GM19372 (cell line): ENCODE results near the gene AKAP8L.

Source experiments
- ATAC-seq: cut with Tn5 transposase; IDR thresholded peaks from one replicate; pipeline ENCODE4 v1.9.1; 2021; ENCODE audit warnings: mild to moderate bottlenecking, low read depth, moderate library complexity; ENCODE audit not compliant: unreplicated experiment

Gene AKAP8L

DNA sequence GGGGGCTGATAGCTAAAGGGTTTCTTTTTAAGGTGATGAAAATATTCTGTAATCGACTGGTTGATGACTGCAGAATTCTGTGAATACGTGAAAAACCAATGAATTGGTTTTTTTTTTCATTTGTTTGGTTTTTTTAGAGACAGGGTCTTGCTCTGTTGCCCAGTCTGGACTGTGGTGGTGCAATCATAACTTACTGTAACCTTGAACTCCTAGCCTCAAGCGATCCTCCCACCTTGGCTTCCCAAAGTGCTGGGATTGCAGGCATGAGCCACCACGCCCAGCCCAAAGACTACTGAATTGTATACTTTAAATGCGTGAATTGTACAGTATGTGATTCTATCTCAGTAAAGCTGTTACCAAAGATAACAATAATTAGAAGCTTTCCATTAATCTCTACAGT, 24.4 kb downstream of the AKAP8L start:
- no peak for ATAC-seq

GRCh38 chr19:15393963-15394362, 24.8 kb downstream of the AKAP8L start:
- ATAC-seq, result no peak

GRCh38 chr19:15390814-15391213, 28.0 kb downstream of the AKAP8L start:
- ATAC-seq, result no peak

GRCh38 chr19:15381864-15382263, 36.9 kb downstream of the AKAP8L start:
- ATAC-seq, result no peak

GRCh38 chr19:15381429-15381828, 37.4 kb downstream of the AKAP8L start:
- ATAC-seq, result no peak

DNA sequence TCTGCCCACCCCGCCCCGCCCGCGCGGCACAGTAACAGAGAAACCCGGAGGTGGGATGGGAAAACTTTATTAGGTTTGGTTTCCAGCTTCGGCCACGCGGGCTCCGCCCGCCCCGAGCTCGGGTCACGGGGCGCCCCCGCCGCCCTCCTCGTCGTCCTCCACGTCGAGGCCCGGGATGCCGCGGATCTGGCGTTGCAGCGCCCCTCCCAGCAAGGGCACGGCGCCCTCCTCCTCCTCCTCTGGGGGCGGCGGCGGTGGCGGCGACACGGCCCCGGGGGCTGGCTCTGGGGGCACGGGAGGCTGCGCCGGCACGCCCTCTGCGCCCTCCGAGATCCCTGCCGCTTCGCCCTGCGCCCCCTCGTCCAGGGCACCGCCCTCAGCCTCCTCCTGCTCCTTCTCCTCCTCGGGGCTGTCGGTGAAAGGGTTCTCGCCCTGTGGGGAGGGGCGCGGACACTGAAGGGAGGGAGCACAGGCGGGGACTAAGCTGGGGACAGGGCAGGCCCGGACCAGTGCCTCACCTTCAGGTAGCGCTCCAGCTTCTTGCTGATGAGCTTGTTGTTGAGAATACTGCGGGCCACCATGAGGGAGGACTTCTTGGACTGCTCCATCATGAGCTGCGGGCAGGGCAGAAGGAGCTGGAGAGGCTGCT, 38.7 kb downstream of the AKAP8L start:
- peak; percentile 11 for ATAC-seq

GRCh38 chr19:15379083-15379998, 39.4 kb downstream of the AKAP8L start, which contains the start of gene AKAP8:
Gene AKAP8 (minus strand): TSS chr19:15379787. CDS start chr19:15379731, 56 bp downstream.
- ATAC-seq, result peak; percentile 85

GRCh38 chr19:15378534-15379082, 40.2 kb downstream of the AKAP8L start:
- ATAC-seq, result no peak

- no peak for ATAC-seq
These were observed 43.9 kb downstream of the AKAP8L start for GRCh38 chr19:15374796-15375440.

DNA sequence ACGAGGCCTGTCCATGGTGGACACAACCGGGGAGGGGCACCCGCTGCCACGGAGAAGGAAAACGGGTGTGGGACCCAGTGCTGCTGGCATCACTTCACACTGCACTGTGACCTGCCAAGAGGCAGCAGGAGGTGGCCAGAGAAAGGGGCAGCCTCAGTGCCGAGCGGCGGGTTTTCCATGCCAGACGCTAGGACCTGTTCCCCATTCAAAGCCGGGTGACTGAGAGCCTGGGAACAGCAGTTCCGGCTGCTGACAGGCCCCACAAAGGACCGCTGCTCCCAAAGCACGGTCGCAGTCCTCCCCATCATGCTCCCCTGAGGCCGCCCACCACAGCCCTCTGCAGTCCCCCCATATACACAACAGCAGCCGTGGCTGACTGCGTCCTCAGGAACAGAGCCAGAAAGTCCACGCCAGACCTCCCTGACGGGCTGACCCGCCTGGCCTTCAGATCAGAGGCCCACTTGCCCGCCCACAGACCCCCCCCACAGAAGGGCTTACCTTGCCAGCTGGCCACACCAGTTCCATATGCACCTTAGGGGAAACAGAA, 44.6 kb downstream of the AKAP8L start:
- no peak for ATAC-seq

DNA sequence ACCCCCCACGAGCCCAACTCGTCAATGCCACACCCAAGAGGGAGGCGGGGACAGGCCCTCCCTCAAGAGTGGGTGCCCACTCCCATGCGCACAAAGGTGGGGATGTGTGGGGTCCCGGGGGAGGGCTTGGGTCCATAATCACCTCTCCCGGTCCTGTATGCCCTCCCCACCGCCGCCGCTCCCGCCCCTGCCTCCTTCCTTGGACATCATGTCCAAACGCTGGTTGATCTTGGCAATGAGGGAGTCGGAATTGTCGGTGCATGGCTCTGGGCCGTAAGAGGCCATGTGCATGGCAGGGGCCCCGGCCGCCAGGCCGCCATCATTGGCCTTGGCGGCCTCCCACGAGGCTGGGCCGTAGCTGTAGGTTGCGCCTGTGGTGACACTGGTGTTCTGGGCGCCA, 45.1 kb downstream of the AKAP8L start:
- ATAC-seq, result no peak

GRCh38 chr19:15372891-15373301, 45.9 kb downstream of the AKAP8L start:
- no peak for ATAC-seq

DNA sequence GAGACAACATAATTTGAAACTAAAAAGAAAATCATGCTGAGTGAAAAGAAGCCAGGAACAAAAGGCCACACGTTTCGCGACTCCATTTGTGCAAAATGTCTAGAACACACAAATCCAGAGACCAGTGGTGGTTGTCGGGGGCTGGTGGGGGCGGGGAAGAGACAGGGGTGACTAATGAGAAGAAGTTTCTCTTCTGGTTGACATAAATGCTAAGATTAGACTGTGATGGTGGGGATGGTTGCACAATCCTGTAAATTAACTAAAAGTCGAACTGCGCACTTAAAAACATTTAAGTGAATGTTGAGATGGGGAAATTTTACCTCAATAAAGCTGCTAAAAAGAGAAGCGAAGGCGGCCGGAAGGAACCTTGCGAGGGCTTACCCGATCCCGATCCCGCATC, 46.3 kb downstream of the AKAP8L start:
- no peak for ATAC-seq

- ATAC-seq, result no peak
These were observed 46.9 kb downstream of the AKAP8L start for GRCh38 chr19:15371786-15372380.

GRCh38 chr19:15371119-15371518, 47.7 kb downstream of the AKAP8L start:
- ATAC-seq, result no peak

DNA sequence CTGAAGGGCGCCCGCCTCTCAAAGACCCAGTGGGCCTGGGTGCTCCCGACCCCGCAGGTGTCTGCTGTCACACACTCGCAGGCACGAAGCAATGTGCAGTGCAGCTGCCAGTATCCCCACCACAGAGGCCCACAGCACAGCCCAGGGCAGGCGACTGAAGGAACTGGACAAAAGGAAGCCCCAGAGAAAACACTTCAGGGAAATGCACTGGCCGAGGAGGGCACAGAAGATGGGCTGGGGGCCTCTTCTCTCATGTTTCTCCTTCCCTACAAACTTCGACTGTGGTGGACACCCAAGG, 49.2 kb downstream of the AKAP8L start:
- ATAC-seq, result no peak

- ATAC-seq, result no peak
These were observed 49.8 kb downstream of the AKAP8L start for GRCh38 chr19:15368798-15369593.

- ATAC-seq, result no peak
These were observed 50.6 kb downstream of the AKAP8L start for GRCh38 chr19:15368051-15368632.

GRCh38 chr19:15367439-15367838, 51.3 kb downstream of the AKAP8L start:
- no peak for ATAC-seq
